Spleen (tissue), 13 donors: ENCODE measurements around the gene IGSF22. TPM values are rescaled to one million over a fixed set of nuclear protein-coding genes. Genes with fewer than 3 reads are reported as not detected.

Experiments
- DNase-seq: peaks from one replicate; pipeline ENCODE4 v3.0.0-alpha.2; 2020
- H3K27ac ChIP-seq, 8 donors: fragments of 200-600 bp; sonication (generic) in 7 of 8; 1 replicate in 4 of 8; 2 replicates in 4 of 8; pipeline versions ENCODE4 v1.5.0 to v1.8.0; 2016 to 2021; ENCODE audit warnings: inconsistent platforms in 4 of 8, mild to moderate bottlenecking in 4 of 8, moderate library complexity in 1 of 8
- H3K27me3 ChIP-seq, 7 donors: fragments of 200-600 bp; sonication (generic) in 6 of 7; replicated peaks in 1 of 7; 1 replicate in 4 of 7; 2 replicates in 3 of 7; pipeline versions ENCODE4 v1.5.0 to v1.8.0; 2016 to 2021; ENCODE audit warnings: inconsistent platforms in 3 of 7, mild to moderate bottlenecking in 1 of 7
- H3K36me3 ChIP-seq, 6 donors: fragments of 200-600 bp; sonication (generic) in 5 of 6; 1 replicate in 4 of 6; 2 replicates in 2 of 6; pipeline versions ENCODE4 v1.5.0 to v1.8.0; 2016 to 2021; ENCODE audit warnings: inconsistent platforms in 2 of 6
- H3K4me1 ChIP-seq, 6 donors: fragments of 200-600 bp; sonication (generic) in 5 of 6; 1 replicate in 3 of 6; 2 replicates in 3 of 6; pipeline versions ENCODE4 v1.5.0 to v1.8.0; 2016 to 2021; ENCODE audit warnings: inconsistent platforms in 3 of 6
- H3K4me3 ChIP-seq, 8 donors: fragments of 200-600 bp; sonication (generic) in 7 of 8; 1 replicate in 4 of 8; 2 replicates in 4 of 8; pipeline versions ENCODE4 v1.5.0 to v1.8.0; 2016 to 2021; ENCODE audit warnings: inconsistent platforms in 4 of 8, mild to moderate bottlenecking in 4 of 8, moderate library complexity in 2 of 8
- H3K9me3 ChIP-seq, 8 donors: fragments of 200-600 bp; sonication (generic) in 7 of 8; 1 replicate in 4 of 8; 2 replicates in 4 of 8; pipeline versions ENCODE4 v1.5.0 to v1.8.0; 2016 to 2021; ENCODE audit warnings: inconsistent platforms in 4 of 8
- CTCF ChIP-seq, 11 experiments: fragments of 200-600 bp in 7 of 11; fragments of 450-650 bp in 4 of 11; sonication (generic) in 4 of 11; IDR thresholded peaks in 8 of 11; conservative IDR thresholded peaks in 3 of 11; 1 replicate in 7 of 11; 2 replicates in 4 of 11; pipeline versions ENCODE4 v1.4.0 to v1.8.0; 2016 to 2021; ENCODE audit warnings: antibody characterized with exemption in 11 of 11, inconsistent platforms in 4 of 11, mild to moderate bottlenecking in 1 of 11
- POLR2A ChIP-seq, 3 donors: fragments of 450-650 bp; IDR thresholded peaks; one replicate each; pipeline ENCODE4 v1.5.1; 2017; ENCODE audit warnings: antibody characterized with exemption in 3 of 3, mild to moderate bottlenecking in 1 of 3
- POLR2AphosphoS5 ChIP-seq, 3 donors: sonication (generic); formaldehyde crosslinking; IDR thresholded peaks; one replicate each; pipeline ENCODE4 v1.5.1; 2017; ENCODE audit warnings: antibody characterized with exemption in 3 of 3
- WGBS, 5 donors: extraction: QIAGEN DNeasy Blood & Tissue Kit in 3 of 5; methylation state at CpG; one replicate each; pipeline versions ENCODE4 v1.1.5 to v1.1.7; 2013 to 2018; 5-methylcytosine and 5-hydroxymethylcytosine counted together
- intact Hi-C: fragments of 100-400 bp; cut with DNase I; formaldehyde crosslinking; loops from one replicate; pipeline ENCODE4 v1.15.0; 2023; ENCODE audit warnings: low total_unique reads
- long read RNA-seq, 2 donors: transcript quantifications; one replicate each; lab custom pipeline, GENCODE V29; 2026
- polyA plus RNA-seq, 3 donors: library from polyadenylated mRNA; stranded (reverse); fragments of 200-250 nt; gene quantifications; one replicate each; pipeline ENCODE4 v1.2.1, GENCODE V29; 2013
- total RNA-seq, 7 donors: library from RNA; depleted of rRNA in 3 of 7; stranded (reverse); fragments of >200 nt in 3 of 7; fragmentation: NEBNext Ultra II Directional in 4 of 7; extraction: Animal tissue kit (Norgen Biotek cat#: 25700) in 4 of 7; gene quantifications; one replicate each; pipeline versions ENCODE4 v1.1.0 to v1.2.1, GENCODE V29; 2016 to 2021
- donor health status: healthy with polysubstance abuse.
- donor health status: DM: no; HTN: no; CAD: no; lungs with moderate emphysema.
- donor health status: DM: no; HTN: no; CAD: no.
- donor health status: Bipolar disorder and iron deficiency.
- donor health status: healthy.
- donor health status: DM: no; HTN: no; CAD: no.
- donor health status: DM: yes; HTN: yes; CAD: no.

Gene IGSF22
- total RNA-seq = 1 to 10 TPM in 2 of 7 donors, under 1 TPM in 3, not detected in 2; 0.12 to 3.2 (median 0.28) TPM
- polyA plus RNA-seq = 1 to 10 TPM in 1 of 3 donors, under 1 TPM in 2; 0.54 to 1.2 (median 0.61) TPM
- long read RNA-seq, donor 1 = 0 reads
- long read RNA-seq, donor 2 = 0 reads

GRCh38 chr11:18726040-18726439 is at the start of gene IGSF22:
TSS of gene IGSF22 (minus strand) at chr11:18726188. CDS start at chr11:18724236, 1,952 bp downstream.
- TF ChIP-seq POLR2A (IDR thresholded peaks at IDR 0.05) (no peak), CTCF (IDR thresholded peaks at IDR 0.05 in 8 of 11, conservative IDR thresholded peaks at IDR 0.05 in 3 of 11) (no peak), POLR2AphosphoS5 (IDR thresholded peaks at IDR 0.05) (no peak)
- H3K4me1 ChIP-seq = peaks cover 4 to 23% (median 19%) of the 10 kb centered on the region in 6 donors
- DNase-seq = no peak
- intact Hi-C loops = no loop called here
- no peaks in the 10 kb centered on the region for H3K36me3 ChIP-seq
- no peaks in the 10 kb centered on the region for H3K9me3 ChIP-seq
- H3K27ac ChIP-seq = no peak within 1 kb of the TSS
- WGBS, 5 donors = 69 to 87% (median 84%) methylated on average over 7 of the region's 7 CpGs
- peaks cover 0 to 6% (median 0%) of the 10 kb centered on the region in 7 donors for H3K27me3 ChIP-seq
- H3K4me3 ChIP-seq = no peak within 1 kb of the TSS

DNA sequence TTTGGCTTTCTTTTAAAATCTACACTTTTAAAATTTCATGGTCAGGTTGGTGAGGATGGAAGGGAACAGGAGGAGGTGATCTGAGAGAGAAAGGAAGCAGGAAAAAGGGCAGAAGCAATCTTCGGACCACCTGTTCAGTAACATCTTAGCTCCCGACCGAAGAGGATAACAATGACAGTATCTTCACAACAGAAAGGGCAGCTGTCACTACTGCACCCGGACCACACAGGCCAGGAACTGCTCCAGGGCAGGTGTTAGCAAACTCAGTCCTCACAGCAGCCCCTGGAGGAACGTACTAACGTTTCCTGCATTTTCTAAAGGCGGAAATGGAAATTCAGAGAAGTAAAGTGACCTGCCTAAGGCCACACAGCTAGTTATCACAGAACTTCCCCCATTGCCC is 48.8 kb upstream of the IGSF22 start:
- no peaks in the 10 kb centered on the region for H3K36me3 ChIP-seq
- H3K4me1 ChIP-seq = no peaks in the 10 kb centered on the region
- WGBS, 5 donors = 74 to 88% (median 80%) methylated on average over 7 of the region's 7 CpGs
- no peak overlapping the region for H3K4me3 ChIP-seq
- no peaks in the 10 kb centered on the region for H3K9me3 ChIP-seq
- no peak for DNase-seq
- H3K27ac ChIP-seq = no peak overlapping the region
- H3K27me3 ChIP-seq = peaks cover 0 to 6% (median 0%) of the 10 kb centered on the region in 7 donors
- TF ChIP-seq POLR2A (IDR thresholded peaks at IDR 0.05) (no peak), CTCF (IDR thresholded peaks at IDR 0.05 in 8 of 11, conservative IDR thresholded peaks at IDR 0.05 in 3 of 11) (no peak), POLR2AphosphoS5 (IDR thresholded peaks at IDR 0.05) (no peak)
- intact Hi-C loops = no loop called here

- 63 to 85% (median 75%) methylated on average over 3 of the region's 3 CpGs for WGBS, 5 donors
- Histone ChIP-seq H3K4me3 (no peak overlapping the region), H3K27me3 (peaks cover 0 to 6% (median 0%) of the 10 kb centered on the region in 7 donors), H3K9me3 (no peaks in the 10 kb centered on the region), H3K36me3 (no peaks in the 10 kb centered on the region), H3K4me1 (no peaks in the 10 kb centered on the region), H3K27ac (no peak overlapping the region)
- TF ChIP-seq POLR2AphosphoS5 (IDR thresholded peaks at IDR 0.05) (no peak), POLR2A (IDR thresholded peaks at IDR 0.05) (no peak), CTCF (IDR thresholded peaks at IDR 0.05 in 8 of 11, conservative IDR thresholded peaks at IDR 0.05 in 3 of 11) (no peak)
- no peak for DNase-seq
- intact Hi-C loops = no loop called here
These were observed 47.7 kb upstream of the IGSF22 start for GRCh38 chr11:18773681-18774080.

DNA sequence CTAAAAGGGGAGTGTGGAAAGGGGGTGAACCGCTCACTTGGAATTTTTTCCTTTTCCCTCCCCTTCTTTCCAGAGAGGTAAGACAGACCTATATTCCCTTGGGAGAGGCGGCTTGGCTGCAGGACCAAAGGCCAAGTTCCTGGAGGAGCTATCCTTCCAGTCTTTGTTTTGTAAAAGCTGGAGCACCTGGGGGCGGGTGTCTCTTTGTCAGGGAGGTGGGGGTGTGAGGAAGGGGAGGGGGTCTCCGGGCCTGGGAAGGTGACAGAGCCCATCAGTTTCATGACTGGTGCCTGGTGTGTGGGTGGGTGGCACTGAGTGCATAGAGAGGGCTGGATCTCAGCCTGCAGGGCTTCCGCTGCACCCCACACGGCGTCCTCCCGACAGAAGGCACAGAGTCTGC is 47.1 kb upstream of the IGSF22 start:
- no peak for TF ChIP-seq POLR2AphosphoS5 (IDR thresholded peaks at IDR 0.05)
- no peak for TF ChIP-seq POLR2A (IDR thresholded peaks at IDR 0.05)
- TF ChIP-seq CTCF (IDR thresholded peaks at IDR 0.05 in 8 of 11, conservative IDR thresholded peaks at IDR 0.05 in 3 of 11) = no peak
- no peak overlapping the region for H3K27ac ChIP-seq
- intact Hi-C loops = no loop called here
- H3K9me3 ChIP-seq = no peaks in the 10 kb centered on the region
- H3K4me1 ChIP-seq = no peaks in the 10 kb centered on the region
- no peak overlapping the region for H3K4me3 ChIP-seq
- H3K36me3 ChIP-seq = no peaks in the 10 kb centered on the region
- no peak for DNase-seq
- H3K27me3 ChIP-seq = peaks cover 0 to 6% (median 0%) of the 10 kb centered on the region in 7 donors
- WGBS, 5 donors = 80 to 86% (median 82%) methylated on average over 8 of the region's 8 CpGs
